ENCODE results near the gene BAIAP2. TPM values are rescaled to one million over a fixed set of nuclear protein-coding genes. Genes with fewer than 3 reads are reported as not detected.

Gene BAIAP2
- total and polyA plus RNA-seq, 2 donors (not counting 3 experiments of a cell fraction or from before 2014, with no cell fraction given): 12.3 to 18.6 TPM

- H3K9me3 ChIP-seq (replicated peaks; ENCODE audit: control insufficient read depth, insufficient read depth, low read length): no peaks in the 10 kb centered on the region
- H3K36me3 ChIP-seq (ENCODE audit: control insufficient read depth in 2 of 2, extremely low read depth in 1 of 2, insufficient read depth in 2 of 2, low read length in 2 of 2): no peaks in the 10 kb centered on the region
- H3K4me3 ChIP-seq (replicated peaks in 1 of 3; ENCODE audit: insufficient read depth in 1 of 3, low read depth in 1 of 3, low read length in 3 of 3): no peak overlapping the region
- H3K4me2 ChIP-seq (ENCODE audit: insufficient read depth, low read length): no peak overlapping the region
- DNase-seq (ENCODE audit: low read depth, low spot score) (no peak), FAIRE-seq (no peak)
- no peaks in the 10 kb centered on the region for H4K20me1 ChIP-seq (replicated peaks; ENCODE audit: control insufficient read depth, extremely low read depth, insufficient read depth, low read length)
- peaks cover 0 to 2% of the 10 kb centered on the region in 2 experiments for H3K27me3 ChIP-seq (ENCODE audit: control insufficient read depth in 2 of 2, insufficient read depth in 2 of 2, low read length in 2 of 2)
- CTCF ChIA-PET: interaction anchor here (1.6 kb wide), 1 partner anchor 38 kb away, joined by 4 read pairs; no protein-coding TSS in a partner anchor
- no peak overlapping the region for H3K27ac ChIP-seq (ENCODE audit: insufficient read depth, low read depth, low read length)
- no peaks in the 10 kb centered on the region for H3K4me1 ChIP-seq (ENCODE audit: control insufficient read depth, extremely low read depth, insufficient read depth, low read length)
- intact Hi-C loops (cut with micrococcal nuclease): no loop called here
- POLR2A ChIA-PET: no interaction called here
- H3K9ac ChIP-seq (replicated peaks; ENCODE audit: extremely low read depth, insufficient read depth, low read length): no peak overlapping the region
- no peaks in the 10 kb centered on the region for H3K79me2 ChIP-seq (ENCODE audit: control insufficient read depth, insufficient read depth, low read length)
- no peak overlapping the region for H2AFZ ChIP-seq (ENCODE audit: low read depth, low read length)
- H3K9me1 ChIP-seq (replicated peaks; ENCODE audit: control insufficient read depth, extremely low read depth, insufficient read depth, low read length): no peaks in the 10 kb centered on the region
- no TSS peak for BruUV-seq (replicated peaks)
- TF ChIP-seq GATA2 (IDR thresholded peaks at IDR 0.05; ENCODE audit: insufficient read depth, insufficient read length, low read depth, low read length) (no peak), POLR2AphosphoS5 (IDR thresholded peaks at IDR 0.05; ENCODE audit: insufficient read depth, low read depth, low read length) (no peak), EZH2 (IDR thresholded peaks at IDR 0.05; ENCODE audit: borderline replicate concordance, low read depth, low read length, severe bottlenecking) (no peak), JUN (IDR thresholded peaks at IDR 0.05; ENCODE audit: borderline replicate concordance, insufficient read depth, insufficient read length, low read depth) (no peak), POLR2A (IDR thresholded peaks at IDR 0.05; ENCODE audit: low read depth, low read length) (no peak), MYC (IDR thresholded peaks at IDR 0.05; ENCODE audit: low read depth, low read length) (no peak), FOS (IDR thresholded peaks at IDR 0.05; ENCODE audit: borderline replicate concordance, insufficient read depth, low read length) (no peak), MAX (IDR thresholded peaks at IDR 0.05; ENCODE audit: insufficient read depth, insufficient read length) (no peak), CTCF (IDR thresholded peaks at IDR 0.05; ENCODE audit: extremely low read depth in 1 of 2, insufficient read depth in 1 of 2, low read depth in 1 of 2, low read length in 2 of 2) (no peak)
- dilution Hi-C loops (cut with MboI; ENCODE audit: extremely low pct_ligation_motif_present, low sequenced_read_pairs): no loop called here
These were observed 7.9 kb upstream of the BAIAP2 start for GRCh38 chr17:81027038-81027437.

Data from endothelial cell of umbilical vein (primary cell).